Skeletal muscle tissue (tissue), 4 donors: ENCODE data around the gene MYPOP. TPM values are rescaled to one million over a fixed set of nuclear protein-coding genes. Genes with fewer than 3 reads are reported as not detected.

ENCODE experiments used
- H3K27ac ChIP-seq: one replicate; pipeline ENCODE4 v1.7.0; 2013; ENCODE audit warnings: mild to moderate bottlenecking, low read depth, low read length, inconsistent platforms
- H3K27me3 ChIP-seq, 3 donors: one replicate each; pipeline ENCODE4 v1.7.0; 2013; ENCODE audit warnings: low read length in 3 of 3; ENCODE audit not compliant: control insufficient read depth in 3 of 3, insufficient read depth in 3 of 3
- H3K36me3 ChIP-seq, 3 donors: one replicate each; pipeline ENCODE4 v1.7.0; 2013; ENCODE audit warnings: low read length in 3 of 3; ENCODE audit not compliant: control insufficient read depth in 3 of 3, insufficient read depth in 3 of 3
- H3K4me1 ChIP-seq, 3 donors: one replicate each; pipeline ENCODE4 v1.7.0; 2013; ENCODE audit warnings: low read length in 3 of 3, mild to moderate bottlenecking in 3 of 3; ENCODE audit not compliant: control insufficient read depth in 3 of 3, insufficient read depth in 3 of 3
- H3K4me3 ChIP-seq, 3 donors: one replicate each; pipeline ENCODE4 v1.7.0; 2013; ENCODE audit warnings: low read length in 3 of 3
- H3K9ac ChIP-seq, 3 donors: one replicate each; pipeline ENCODE4 v1.7.0; 2013; ENCODE audit warnings: low read length in 3 of 3, mild to moderate bottlenecking in 3 of 3, moderate library complexity in 2 of 3, low read depth in 1 of 3
- H3K9me3 ChIP-seq, 3 donors: one replicate each; pipeline ENCODE4 v1.7.0; 2013; ENCODE audit warnings: low read length in 3 of 3; ENCODE audit not compliant: control insufficient read depth in 3 of 3
- total RNA-seq: library from RNA; depleted of rRNA; stranded (reverse); fragments of >200 nt; gene quantifications from one replicate; pipeline ENCODE4 v1.2.3, GENCODE V29; 2014
- donor health status: Osteomylitis.

Gene MYPOP
- total RNA-seq, 1 donor from 2014 or later = 0.52 TPM

DNA sequence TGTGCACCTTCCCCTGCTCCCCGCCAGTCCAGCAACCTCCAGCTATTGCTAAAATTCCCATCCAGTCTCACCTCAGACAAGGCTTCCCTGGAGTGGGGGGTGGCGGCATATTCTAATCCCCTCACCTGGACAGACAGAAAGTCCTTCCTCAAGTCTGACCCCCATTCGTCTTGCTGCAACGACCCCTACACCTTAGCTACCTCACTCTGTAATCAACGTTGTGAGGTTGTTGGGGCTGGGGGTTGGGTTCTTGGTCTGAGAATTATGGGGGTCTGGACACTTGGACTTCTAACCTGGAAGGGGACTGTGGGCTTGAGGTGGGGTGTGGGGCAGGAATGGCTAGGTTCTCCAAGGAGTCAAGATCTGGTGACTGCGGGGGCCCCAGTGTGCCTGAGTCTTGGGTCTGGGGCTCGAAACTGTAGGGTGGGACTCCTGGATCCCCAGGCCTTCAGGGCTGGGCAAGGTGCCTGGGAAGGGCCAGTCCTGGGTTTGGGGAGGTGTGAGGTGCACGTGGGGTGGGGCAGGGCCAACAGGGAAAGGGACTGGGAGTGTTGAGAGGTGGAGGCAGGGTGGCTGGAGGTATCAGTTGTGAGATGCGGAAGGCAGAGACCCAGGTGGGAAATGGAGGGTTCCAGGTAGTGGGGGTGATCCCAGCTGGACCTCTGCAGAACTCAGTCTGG is 37.0 kb downstream of the MYPOP start:
- no peaks in the 10 kb centered on the region for H3K9me3 ChIP-seq
- peaks cover 7 to 20% (median 14%) of the 10 kb centered on the region in 3 donors for H3K4me1 ChIP-seq
- peaks cover 0 to 2% (median 0%) of the 10 kb centered on the region in 3 donors for H3K36me3 ChIP-seq
- no peak overlapping the region for H3K27ac ChIP-seq
- no peak overlapping the region for H3K4me3 ChIP-seq
- H3K27me3 ChIP-seq = peaks cover 4 to 20% (median 20%) of the 10 kb centered on the region in 3 donors
- H3K9ac ChIP-seq = no peak overlapping the region

DNA sequence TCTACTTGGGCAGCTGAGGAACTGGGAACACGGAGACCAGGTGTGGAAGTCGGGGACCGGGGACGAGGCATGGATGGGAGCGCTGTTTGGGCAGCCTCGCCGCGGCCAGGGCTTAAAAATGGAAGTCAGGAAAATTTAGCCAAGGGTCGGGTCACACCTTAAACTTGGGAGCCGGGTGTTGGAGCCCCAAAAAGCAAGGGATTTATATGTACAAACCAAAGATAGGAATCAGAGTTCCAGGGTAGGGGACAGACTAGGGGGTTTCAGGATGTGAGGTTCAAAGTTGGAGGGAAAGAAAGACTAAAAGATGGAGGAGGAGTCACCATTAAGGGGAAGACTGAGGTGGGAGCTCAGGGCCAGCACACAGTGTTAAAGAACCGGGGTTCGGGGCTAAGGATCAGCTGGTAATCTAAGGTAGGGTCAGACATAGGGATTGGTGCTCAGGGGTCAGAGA is 37.8 kb downstream of the MYPOP start:
- H3K9me3 ChIP-seq = no peaks in the 10 kb centered on the region
- no peak overlapping the region for H3K9ac ChIP-seq
- H3K27me3 ChIP-seq = peaks cover 4 to 20% (median 20%) of the 10 kb centered on the region in 3 donors
- peaks cover 0 to 2% (median 2%) of the 10 kb centered on the region in 3 donors for H3K36me3 ChIP-seq
- H3K4me3 ChIP-seq = no peak overlapping the region
- H3K4me1 ChIP-seq = peaks cover 7 to 20% (median 14%) of the 10 kb centered on the region in 3 donors
- H3K27ac ChIP-seq = no peak overlapping the region

DNA sequence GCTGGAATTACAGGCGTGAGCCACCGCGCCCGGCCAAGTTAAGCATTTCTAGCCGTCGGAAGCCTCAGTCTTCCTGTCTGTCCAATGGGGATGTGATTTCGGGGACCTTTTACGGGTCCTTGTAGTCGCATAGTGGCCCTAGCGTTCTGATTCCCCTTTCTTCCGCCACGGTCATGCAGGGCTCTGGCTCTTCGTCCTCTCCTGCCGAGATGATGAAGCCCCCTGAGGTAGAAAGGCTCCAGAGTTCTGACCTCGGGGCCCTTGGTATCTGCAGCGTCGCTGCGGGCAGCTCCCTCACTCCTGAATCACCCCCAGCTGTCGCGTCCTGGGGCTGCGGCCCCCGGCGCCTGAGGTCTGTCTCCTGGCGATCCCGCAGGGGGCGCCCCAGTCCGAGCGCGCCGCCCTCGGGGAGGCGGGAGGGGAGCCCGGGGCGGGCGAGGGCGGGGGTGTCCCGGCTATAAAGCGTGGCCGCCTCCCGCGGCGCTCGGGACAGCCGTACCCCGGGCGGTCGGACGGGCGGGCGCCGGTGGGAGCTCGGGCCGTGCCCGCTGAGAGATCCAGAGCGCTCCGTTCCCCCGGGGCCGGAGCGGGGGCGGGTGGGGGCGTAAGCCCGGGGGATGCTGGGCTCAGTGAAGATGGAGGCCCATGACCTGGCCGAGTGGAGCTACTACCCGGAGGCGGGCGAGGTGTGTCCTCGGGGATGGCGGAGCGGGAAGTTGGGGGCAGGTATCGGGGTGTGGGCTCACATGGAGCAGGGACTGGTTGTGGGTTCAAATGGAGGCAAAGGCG is 38.4 kb downstream of the MYPOP start, which contains the start of gene FOXA3:
Gene FOXA3 (plus strand): TSS at position 487 of the 789 bp plus-strand sequence. CDS start 131 bp downstream, at position 618.
- Histone ChIP-seq H3K36me3 (peaks cover under 1 to 6% (median 6%) of the 10 kb centered on the region in 3 donors), H3K9me3 (no peaks in the 10 kb centered on the region), H3K27ac (no peak within 1 kb of the TSS), H3K4me1 (peaks cover 7 to 20% (median 14%) of the 10 kb centered on the region in 3 donors), H3K9ac (peak within 1 kb of the TSS in 2 of 3 donors; percentile 51 to 62), H3K27me3 (peaks cover 4 to 20% (median 20%) of the 10 kb centered on the region in 3 donors), H3K4me3 (peak within 1 kb of the TSS; percentile 58 to 77 (median 75))

DNA sequence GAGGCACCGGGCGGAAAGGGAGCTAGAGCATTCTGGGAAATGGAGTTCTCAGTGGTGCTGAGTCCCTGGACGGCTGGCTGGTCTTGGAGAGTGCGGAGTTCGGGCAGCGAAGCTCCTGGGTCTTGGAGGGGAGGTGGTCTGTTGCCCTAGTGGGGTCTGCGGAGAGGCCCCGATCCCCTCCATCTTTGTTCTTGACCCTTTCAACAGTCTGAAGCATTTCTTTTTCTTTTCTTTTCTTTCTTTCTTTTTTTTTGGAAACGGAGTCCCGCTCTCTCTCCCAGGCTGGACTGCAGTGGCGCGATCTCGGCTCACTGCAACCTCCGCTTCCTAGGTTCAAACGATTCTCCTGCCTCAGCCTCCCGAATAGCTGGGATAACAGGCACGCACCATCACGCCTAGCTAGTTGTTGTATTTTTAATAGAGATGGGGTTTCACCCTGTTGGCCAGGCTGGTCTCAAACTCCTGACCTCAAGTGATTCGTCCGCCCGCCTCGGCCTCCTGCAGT is 39.0 kb downstream of the MYPOP start:
- peaks cover 4 to 10% (median 7%) of the 10 kb centered on the region in 3 donors for H3K36me3 ChIP-seq
- H3K27me3 ChIP-seq = peaks cover 4 to 20% (median 20%) of the 10 kb centered on the region in 3 donors
- no peak overlapping the region for H3K27ac ChIP-seq
- H3K9me3 ChIP-seq = no peaks in the 10 kb centered on the region
- peak overlapping the region in 2 of 3 donors; percentile 51 to 62 for H3K9ac ChIP-seq
- peaks cover 7 to 20% (median 14%) of the 10 kb centered on the region in 3 donors for H3K4me1 ChIP-seq
- H3K4me3 ChIP-seq = peak overlapping the region; percentile 58 to 77 (median 75)

- H3K9me3 ChIP-seq = no peaks in the 10 kb centered on the region
- peaks cover 4 to 20% (median 20%) of the 10 kb centered on the region in 3 donors for H3K27me3 ChIP-seq
- H3K36me3 ChIP-seq = peaks cover 6 to 11% (median 10%) of the 10 kb centered on the region in 3 donors
- H3K27ac ChIP-seq = peak within 1 kb of the TSS; percentile 80
- H3K9ac ChIP-seq = peak within 1 kb of the TSS; percentile 92 to 96 (median 93)
- peaks cover 7 to 20% (median 14%) of the 10 kb centered on the region in 3 donors for H3K4me1 ChIP-seq
- peak within 1 kb of the TSS; percentile 82 to 96 (median 91) for H3K4me3 ChIP-seq
Measured at GRCh38 chr19:45862564-45863334, 39.7 kb downstream of the MYPOP start, which contains the start of gene SYMPK. Gene SYMPK (minus strand): TSS chr19:45863147. CDS start chr19:45854495, 8,652 bp downstream.

DNA sequence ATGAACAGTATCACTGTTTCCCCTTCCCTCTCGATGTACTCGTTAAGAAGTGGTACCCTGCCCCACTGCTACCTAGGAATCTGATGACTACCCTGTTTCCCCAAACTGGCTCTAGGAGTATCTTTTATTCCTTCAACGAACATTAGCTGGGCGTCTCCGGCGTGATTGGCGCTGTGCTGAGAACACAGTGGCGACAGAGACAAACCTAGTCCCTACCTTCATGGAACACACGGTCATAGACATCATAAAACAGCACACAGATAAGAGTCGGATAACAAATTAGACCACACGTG is 40.2 kb downstream of the MYPOP start:
- Histone ChIP-seq H3K36me3 (peaks cover 6 to 11% (median 10%) of the 10 kb centered on the region in 3 donors), H3K4me1 (peaks cover 7 to 20% (median 14%) of the 10 kb centered on the region in 3 donors)

GRCh38 chr19:45860359-45861259 is 41.8 kb downstream of the MYPOP start:
- Histone ChIP-seq H3K27me3 (peaks cover 4 to 19% (median 18%) of the 10 kb centered on the region in 3 donors), H3K36me3 (peaks cover 6 to 11% (median 10%) of the 10 kb centered on the region in 3 donors), H3K4me3 (no peak overlapping the region), H3K9ac (no peak overlapping the region), H3K27ac (no peak overlapping the region), H3K4me1 (peaks cover 7 to 20% (median 14%) of the 10 kb centered on the region in 3 donors), H3K9me3 (no peaks in the 10 kb centered on the region)

More for the DNA sequence above, 40.2 kb downstream of the MYPOP start:
- no peaks in the 10 kb centered on the region for H3K9me3 ChIP-seq
- H3K4me3 ChIP-seq = peak overlapping the region; percentile 82 to 96 (median 91)
- peak overlapping the region; percentile 80 for H3K27ac ChIP-seq
- H3K27me3 ChIP-seq = peaks cover 4 to 20% (median 20%) of the 10 kb centered on the region in 3 donors
- peak overlapping the region; percentile 92 to 96 (median 93) for H3K9ac ChIP-seq

DNA sequence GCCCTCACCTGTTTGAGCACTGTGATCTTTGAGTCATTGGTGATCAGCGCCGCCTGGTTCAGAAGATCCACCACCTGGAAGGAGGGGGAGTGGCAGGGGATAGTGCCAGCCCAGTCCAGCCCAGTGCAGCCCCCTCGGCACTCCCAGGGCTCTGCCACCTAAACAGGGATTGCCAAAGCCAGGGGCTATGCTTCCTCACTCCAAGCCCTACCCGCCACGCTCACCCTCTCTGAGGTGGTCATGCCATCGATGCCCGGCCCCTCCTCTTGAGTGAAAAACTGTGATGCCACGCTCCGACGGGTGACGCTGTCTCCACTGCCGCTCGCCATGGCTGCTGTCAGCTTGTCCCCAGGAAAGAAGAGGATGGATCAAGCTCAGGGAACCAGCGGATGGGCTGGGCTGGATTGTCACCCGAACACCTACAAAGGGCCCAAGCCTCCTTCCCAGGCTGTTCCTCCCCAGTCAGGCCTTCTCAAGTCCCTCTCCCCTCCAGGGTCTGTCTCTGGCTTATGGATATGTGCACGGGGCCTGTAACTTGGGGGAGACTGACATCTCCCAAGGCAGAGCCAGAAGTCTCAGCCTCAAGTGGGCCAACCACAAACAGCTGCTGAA is 48.1 kb downstream of the MYPOP start:
- Histone ChIP-seq H3K27ac (no peak overlapping the region), H3K27me3 (no peaks in the 10 kb centered on the region), H3K9me3 (no peaks in the 10 kb centered on the region), H3K36me3 (peaks cover 40 to 49% (median 49%) of the 10 kb centered on the region in 3 donors), H3K4me1 (no peaks in the 10 kb centered on the region), H3K4me3 (no peak overlapping the region), H3K9ac (no peak overlapping the region)
